Measurements from ENCODE around the gene MYOM1. TPM values are rescaled to one million over a fixed set of nuclear protein-coding genes. Genes with fewer than 3 reads are reported as not detected.

Gene MYOM1
- total RNA-seq, 1 donor from 2014 or later: 1.1 TPM

DNA sequence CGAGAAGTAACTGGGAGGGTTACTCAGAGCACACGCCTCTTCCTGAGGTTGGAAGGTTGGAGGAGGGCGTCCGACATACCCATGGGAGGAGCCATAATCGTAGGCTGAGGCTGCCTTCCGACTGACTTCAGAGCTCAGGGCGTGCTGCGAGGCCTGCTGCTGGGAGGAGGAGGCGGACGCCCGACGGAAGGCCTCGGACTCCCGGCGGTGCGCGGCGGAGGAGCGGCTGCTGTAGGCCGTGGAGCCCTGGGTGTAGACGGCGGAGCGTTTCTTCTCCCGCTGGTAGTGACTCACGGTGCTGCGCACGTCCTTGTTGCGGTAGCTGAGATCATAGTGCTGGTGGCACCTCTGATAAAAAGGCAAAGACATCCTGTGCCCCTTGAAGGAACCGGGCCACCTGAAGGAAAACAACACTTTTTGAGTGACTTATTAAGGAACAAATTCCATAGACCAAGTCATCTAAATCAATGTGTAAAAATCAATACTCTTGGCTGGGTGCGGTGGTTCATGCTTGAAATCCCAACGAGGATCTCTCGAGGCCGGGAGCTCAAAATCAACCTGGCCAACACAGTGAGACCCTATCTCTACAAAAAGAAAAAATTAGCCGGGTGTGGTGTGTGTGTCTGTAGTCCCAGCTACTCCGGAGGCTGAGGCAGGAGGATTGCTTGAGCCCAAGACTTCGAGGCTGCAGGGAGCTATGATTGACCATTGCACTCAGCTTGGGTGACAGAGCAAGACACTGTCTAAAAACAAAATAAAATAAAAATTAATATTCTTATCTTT is 4.7 kb downstream of the MYOM1 start:
- H3K27me3 Mint-ChIP-seq: no peaks in the 10 kb centered on the region
- H3K9me3 Mint-ChIP-seq (ENCODE audit: low read depth): peaks cover 13% of the 10 kb centered on the region
- H3K4me3 Mint-ChIP-seq (ENCODE audit: low read depth): no peak overlapping the region
- TF ChIP-seq, protein P1, sequence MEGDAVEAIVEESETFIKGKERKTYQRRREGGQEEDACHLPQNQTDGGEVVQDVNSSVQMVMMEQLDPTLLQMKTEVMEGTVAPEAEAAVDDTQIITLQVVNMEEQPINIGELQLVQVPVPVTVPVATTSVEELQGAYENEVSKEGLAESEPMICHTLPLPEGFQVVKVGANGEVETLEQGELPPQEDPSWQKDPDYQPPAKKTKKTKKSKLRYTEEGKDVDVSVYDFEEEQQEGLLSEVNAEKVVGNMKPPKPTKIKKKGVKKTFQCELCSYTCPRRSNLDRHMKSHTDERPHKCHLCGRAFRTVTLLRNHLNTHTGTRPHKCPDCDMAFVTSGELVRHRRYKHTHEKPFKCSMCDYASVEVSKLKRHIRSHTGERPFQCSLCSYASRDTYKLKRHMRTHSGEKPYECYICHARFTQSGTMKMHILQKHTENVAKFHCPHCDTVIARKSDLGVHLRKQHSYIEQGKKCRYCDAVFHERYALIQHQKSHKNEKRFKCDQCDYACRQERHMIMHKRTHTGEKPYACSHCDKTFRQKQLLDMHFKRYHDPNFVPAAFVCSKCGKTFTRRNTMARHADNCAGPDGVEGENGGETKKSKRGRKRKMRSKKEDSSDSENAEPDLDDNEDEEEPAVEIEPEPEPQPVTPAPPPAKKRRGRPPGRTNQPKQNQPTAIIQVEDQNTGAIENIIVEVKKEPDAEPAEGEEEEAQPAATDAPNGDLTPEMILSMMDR (IDR thresholded peaks at IDR 0.05; ENCODE audit: unreplicated experiment): no peak
- H3K4me1 Mint-ChIP-seq (ENCODE audit: low read depth): peaks cover 30% of the 10 kb centered on the region
- peaks cover 8% of the 10 kb centered on the region for H3K36me3 Mint-ChIP-seq (ENCODE audit: insufficient read depth)
- no peak overlapping the region for H3K27ac Mint-ChIP-seq
- DNase-seq (ENCODE audit: low spot score, unreplicated experiment): no peak

DNA sequence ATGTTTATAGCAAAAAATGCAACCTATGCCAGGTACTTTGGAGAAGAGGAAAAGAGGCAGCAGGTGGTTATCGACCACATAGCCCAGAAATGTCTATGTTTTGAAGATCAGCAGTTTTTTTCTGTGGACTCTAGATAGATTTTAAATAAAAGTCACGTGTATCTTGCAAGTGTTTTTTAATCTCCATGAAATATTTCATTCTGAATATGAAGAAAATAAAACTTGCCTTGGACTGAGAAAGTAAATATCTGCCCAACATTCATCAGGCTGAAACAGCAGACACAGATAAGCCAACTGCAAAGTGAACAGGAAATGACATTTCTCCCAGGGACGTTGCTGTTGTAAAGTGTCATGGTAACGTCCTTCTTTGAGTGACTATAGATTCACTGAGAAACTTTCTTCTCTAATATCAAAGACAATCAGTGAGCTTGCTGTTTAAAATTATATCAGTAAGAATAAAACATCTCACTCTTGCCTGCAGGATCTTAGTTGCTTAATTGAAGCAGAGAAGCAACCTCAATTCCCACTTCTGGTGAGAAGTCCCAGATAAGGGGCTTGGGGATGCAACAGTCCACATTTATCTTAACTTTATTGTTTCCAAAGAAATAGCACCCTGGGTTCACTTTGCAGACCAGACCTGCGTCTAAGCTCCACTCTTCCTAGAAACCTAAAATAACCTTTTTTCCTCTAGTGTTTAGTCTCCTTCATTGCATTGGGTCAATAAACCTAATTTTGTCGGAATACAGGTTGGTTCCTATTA is 6.3 kb downstream of the MYOM1 start:
- no peak overlapping the region for H3K27ac Mint-ChIP-seq
- peaks cover 13% of the 10 kb centered on the region for H3K9me3 Mint-ChIP-seq (ENCODE audit: low read depth)
- H3K4me3 Mint-ChIP-seq (ENCODE audit: low read depth): no peak overlapping the region
- TF ChIP-seq, protein P1 (IDR thresholded peaks at IDR 0.05; ENCODE audit: unreplicated experiment): no peak
- peaks cover 19% of the 10 kb centered on the region for H3K4me1 Mint-ChIP-seq (ENCODE audit: low read depth)
- H3K27me3 Mint-ChIP-seq: no peaks in the 10 kb centered on the region
- DNase-seq (ENCODE audit: low spot score, unreplicated experiment): no peak
- H3K36me3 Mint-ChIP-seq (ENCODE audit: insufficient read depth): peaks cover 8% of the 10 kb centered on the region

DNA sequence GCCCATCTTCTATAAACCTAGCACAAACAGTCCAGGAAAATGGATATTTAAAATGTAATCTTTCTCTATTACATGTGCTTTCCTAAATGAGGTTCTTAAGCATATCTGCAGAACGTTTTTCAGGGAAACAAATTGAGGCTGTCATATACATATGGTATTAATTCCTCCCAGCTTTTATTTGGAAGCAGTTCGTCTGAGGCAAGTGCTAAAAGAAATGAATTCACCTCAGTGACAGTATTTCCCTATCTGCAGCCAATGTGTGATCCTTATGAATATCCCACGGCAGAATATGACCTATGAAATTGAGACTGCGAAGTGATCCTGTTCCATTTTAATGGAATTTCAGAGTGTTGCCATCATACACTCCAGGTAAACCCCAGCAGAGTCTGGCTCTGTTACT is 7.1 kb downstream of the MYOM1 start:
- Mint-ChIP-seq H3K27me3 (no peaks in the 10 kb centered on the region), H3K9me3 (ENCODE audit: low read depth) (peaks cover 13% of the 10 kb centered on the region), H3K4me3 (ENCODE audit: low read depth) (no peak overlapping the region), H3K36me3 (ENCODE audit: insufficient read depth) (peaks cover 7% of the 10 kb centered on the region), H3K4me1 (ENCODE audit: low read depth) (peaks cover 11% of the 10 kb centered on the region), H3K27ac (no peak overlapping the region)
- DNase-seq (ENCODE audit: low spot score, unreplicated experiment): no peak
- TF ChIP-seq, protein P1 (IDR thresholded peaks at IDR 0.05; ENCODE audit: unreplicated experiment): no peak

DNA sequence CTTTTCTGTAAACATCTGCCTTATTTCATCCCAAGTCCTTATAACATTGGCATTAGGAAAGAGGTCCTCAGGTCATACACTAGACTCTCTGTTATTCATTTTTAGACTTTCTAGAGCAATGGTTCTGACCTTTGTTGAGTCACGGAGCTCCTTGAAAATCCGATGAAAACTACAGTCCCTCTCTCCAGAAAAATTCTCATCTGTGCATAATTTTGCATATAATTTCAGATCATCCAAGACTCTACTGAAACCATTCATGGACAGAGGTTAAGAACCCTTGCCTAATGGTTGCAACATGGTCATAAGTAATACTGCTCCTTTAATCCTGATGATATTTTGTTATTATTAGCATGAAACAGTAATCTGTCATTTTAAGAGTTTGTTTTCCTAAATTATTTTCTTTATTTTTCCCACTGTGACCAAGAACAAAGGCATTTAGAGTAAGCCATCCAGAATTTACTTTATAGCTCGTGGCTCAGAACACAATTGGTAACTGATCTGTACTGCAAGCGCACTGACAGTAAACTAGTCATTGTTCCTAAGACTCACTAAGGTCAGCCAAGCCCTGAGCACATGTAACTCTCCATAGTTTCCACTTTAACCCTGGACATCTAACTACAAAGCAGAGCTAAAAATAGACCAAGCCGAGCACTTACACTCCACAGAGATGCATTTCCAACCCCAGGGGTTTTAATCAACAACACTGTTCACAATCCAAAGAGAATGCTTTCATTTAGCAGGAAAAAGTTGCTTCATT is 8.4 kb downstream of the MYOM1 start:
- Mint-ChIP-seq H3K27me3 (no peaks in the 10 kb centered on the region), H3K27ac (peak overlapping the region; percentile 7), H3K4me3 (ENCODE audit: low read depth) (no peak overlapping the region), H3K4me1 (ENCODE audit: low read depth) (peaks cover 6% of the 10 kb centered on the region), H3K36me3 (ENCODE audit: insufficient read depth) (peaks cover 4% of the 10 kb centered on the region), H3K9me3 (ENCODE audit: low read depth) (peaks cover 5% of the 10 kb centered on the region)
- DNase-seq (ENCODE audit: low spot score, unreplicated experiment): no peak
- TF ChIP-seq, protein P1 (IDR thresholded peaks at IDR 0.05; ENCODE audit: unreplicated experiment): no peak

All from progenitor cell of endocrine pancreas (in vitro differentiated cells).